HG02678 (cell line): Measurements from ENCODE around the gene FBXW4.

Source experiments
- ATAC-seq: cut with Tn5 transposase; IDR thresholded peaks from one replicate; pipeline ENCODE4 v1.9.1; 2021; ENCODE audit warnings: mild to moderate bottlenecking, moderate library complexity; ENCODE audit not compliant: unreplicated experiment

Gene FBXW4

DNA sequence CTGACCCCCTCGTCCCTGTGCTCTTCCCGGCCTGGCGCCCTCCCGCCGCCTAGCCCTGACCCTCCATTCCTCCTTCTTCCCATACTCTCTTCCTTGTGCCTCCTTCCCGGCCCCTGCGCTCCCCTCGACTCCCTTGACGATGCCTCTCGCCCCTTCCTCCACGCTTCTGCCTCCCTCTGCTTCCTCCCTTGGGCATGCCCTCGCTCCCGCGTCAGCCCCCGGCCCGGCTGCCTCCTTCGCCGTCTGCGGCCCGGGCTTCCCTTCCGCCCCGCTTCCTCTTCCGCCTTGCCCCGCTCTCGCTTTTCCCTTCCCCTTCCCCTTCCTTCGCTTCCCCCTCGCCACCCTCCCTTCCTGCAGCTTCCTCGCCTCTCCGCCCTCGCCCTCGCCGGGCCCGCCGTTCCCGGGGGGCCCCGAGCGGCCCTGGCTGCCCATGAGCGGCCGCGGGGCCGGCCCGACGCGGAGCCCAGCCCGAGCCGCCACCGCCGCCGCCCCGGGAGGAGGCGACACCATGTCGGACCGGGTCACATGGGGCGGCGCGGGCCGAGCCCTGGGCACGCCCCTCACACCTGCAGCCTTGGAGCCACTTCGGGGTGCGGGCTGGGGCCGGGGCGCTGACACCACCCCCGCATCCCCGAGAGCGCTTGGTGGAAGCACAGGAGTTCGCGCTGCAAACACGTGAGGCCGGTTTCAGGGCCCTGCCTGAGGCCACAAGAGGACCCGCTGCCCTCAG is at the start of gene FBXW4:
TSS of gene FBXW4 (minus strand) at position 497 of the 730 bp plus-strand sequence. CDS start at position 432, 65 bp downstream.
- peak; percentile 75 for ATAC-seq

- ATAC-seq = no peak
Observed at GRCh38 chr10:101744267-101744666, 49.3 kb upstream of the FBXW4 start.

- no peak for ATAC-seq
Observed at GRCh38 chr10:101741938-101742337, 47.0 kb upstream of the FBXW4 start.

DNA sequence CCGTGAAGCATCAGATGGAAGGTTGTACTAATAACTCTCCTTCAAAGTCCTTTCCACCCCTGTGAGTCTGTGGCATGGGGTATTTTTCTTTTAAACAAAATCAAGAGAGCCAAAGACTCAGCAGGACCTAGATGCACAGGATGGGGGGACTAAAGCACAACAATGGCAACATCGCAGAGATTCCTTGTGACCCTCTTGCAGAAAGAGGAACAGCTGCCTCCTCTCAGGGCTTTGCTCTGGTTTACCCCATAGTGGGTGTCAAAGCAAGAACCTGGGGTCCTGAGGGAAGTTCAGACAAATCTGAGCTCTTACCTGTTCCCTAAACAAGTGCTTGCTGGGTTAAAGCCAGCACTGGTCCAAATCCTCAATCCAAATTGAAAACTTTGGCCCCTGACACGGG is 41.7 kb upstream of the FBXW4 start:
- no peak for ATAC-seq

- no peak for ATAC-seq
Observed at GRCh38 chr10:101732096-101732495, 37.1 kb upstream of the FBXW4 start.

GRCh38 chr10:101726115-101726387 is 31.1 kb upstream of the FBXW4 start:
- ATAC-seq = no peak

GRCh38 chr10:101725296-101726114 is 30.5 kb upstream of the FBXW4 start:
- ATAC-seq = no peak

DNA sequence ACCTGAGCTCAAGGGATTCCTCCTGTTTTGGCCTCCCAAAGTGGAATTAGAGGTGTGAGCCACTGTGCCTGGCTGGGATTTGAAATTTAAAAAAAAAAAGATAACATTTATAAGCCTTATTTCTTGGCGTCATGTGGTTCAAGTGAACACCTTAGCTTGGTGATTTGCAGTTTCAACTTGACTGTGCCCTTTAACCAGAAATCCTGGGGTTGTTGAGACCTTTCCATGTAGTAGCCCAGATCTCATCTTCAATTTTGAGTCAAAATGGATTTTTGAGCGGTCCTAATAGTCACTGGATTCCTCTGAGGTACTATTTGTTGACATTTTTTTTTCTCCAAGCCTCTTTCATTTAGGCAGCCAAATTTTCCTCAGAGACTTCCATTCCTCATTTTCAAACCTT is 29.5 kb upstream of the FBXW4 start:
- no peak for ATAC-seq

DNA sequence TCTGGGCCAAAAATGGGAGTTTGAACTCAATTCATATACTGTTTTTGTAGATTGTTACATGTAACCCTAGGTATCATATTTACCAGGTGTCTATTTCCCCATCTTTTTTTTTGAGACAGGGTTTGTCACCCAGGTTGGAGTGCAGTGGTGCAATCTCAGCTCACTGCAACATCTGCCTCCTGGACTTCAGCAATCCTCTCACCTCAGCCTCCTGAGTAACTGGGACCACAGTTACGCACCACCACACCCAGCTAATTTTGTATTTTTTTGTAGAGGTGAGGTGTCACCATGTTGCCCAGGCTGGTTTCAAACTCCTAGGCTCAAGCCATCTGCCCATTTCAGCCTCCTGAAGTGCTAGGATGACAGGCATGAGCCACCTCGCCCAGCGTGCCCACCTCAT is 28.2 kb upstream of the FBXW4 start:
- ATAC-seq = no peak

DNA sequence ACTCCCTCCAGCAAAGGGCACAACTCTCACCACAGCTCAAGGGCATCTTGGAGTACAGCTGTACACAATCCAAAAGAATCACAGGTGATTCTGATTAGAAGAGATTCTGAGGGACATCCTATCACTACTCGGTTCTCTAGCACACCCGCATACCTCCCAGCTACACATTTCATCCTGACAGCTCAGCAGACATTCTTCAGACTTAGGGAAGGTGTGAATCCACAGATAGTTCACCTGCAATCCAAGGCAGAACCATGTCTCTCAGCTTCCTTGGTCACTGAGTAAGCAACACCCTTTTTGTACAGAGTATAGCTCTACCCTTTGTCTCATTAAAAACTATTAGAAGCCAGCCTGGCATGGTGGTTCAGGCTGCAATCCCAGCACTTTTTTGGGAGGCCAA is 26.8 kb upstream of the FBXW4 start:
- ATAC-seq = no peak

- ATAC-seq = no peak
Observed at GRCh38 chr10:101720606-101721230, 25.7 kb upstream of the FBXW4 start.

GRCh38 chr10:101718690-101719275 is 23.8 kb upstream of the FBXW4 start:
- ATAC-seq = no peak

- ATAC-seq = no peak
Observed at GRCh38 chr10:101716891-101717659, 22.1 kb upstream of the FBXW4 start.

DNA sequence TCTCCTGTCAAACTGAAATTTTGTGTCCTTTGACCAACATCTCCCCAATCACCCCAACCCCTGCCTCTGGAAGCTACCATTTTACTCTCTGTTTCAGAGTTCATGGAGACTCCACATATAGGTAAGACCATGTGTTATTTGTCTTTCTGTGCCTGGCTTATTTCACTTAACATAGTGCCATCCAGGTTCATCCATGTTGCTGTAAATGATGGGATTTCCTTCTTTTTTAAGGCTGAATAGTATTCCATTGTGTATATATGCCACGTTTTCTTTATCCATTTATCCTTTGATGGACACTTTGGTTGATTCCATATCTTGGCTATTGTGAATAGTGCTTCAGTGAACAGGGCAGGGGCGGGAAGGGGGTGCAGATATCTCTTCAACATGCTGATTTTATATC is 18.0 kb upstream of the FBXW4 start:
- no peak for ATAC-seq

DNA sequence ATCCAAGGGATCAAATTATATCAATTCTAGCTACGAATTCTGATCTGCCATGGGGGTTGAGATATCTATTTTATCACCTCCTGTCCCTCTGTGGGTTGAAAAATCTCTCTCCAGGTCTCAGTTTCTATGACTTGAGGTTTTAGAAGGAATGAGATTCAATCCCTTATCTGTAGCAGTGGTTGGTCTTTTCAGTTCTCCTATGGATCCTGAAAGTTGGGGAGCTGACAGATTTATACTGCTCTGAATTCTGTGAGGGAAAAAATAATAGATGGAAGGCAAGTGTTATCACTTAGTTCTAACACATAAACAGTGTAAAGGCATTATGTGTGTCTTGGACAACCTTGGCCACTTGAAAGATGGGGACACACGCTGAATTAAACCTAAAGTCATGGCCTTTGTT is 15.8 kb upstream of the FBXW4 start:
- no peak for ATAC-seq

DNA sequence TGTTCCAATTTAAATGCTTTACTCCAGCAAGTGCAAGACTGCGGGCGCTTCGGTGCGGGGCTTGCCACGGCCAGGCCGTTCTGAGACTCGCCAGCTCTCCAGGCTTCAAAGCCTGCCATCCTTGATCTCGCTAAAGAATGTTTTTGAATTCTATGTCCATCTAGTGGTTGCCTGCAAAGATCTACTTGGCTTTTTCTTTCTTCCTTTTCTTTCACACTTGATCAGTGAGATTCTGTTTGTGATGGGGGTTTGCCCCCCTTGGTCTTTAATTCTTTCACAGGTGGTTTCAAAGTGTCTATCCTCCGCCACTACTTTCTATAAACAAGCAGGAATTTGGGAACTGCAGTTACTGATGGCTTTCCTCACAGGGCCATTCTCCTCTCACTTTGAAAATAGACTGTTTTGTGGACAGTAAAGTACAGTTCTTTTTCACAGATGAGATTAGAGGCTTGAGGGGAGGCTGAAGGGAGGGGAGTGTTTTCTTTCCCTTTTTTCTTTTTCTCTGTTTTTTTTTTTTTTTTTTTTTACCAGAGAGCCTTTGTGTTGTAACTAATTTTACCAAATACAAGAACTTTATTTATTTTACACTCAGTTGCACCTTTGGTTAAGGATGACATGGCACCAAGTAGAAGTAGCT is 15.2 kb upstream of the FBXW4 start:
- ATAC-seq = no peak

DNA sequence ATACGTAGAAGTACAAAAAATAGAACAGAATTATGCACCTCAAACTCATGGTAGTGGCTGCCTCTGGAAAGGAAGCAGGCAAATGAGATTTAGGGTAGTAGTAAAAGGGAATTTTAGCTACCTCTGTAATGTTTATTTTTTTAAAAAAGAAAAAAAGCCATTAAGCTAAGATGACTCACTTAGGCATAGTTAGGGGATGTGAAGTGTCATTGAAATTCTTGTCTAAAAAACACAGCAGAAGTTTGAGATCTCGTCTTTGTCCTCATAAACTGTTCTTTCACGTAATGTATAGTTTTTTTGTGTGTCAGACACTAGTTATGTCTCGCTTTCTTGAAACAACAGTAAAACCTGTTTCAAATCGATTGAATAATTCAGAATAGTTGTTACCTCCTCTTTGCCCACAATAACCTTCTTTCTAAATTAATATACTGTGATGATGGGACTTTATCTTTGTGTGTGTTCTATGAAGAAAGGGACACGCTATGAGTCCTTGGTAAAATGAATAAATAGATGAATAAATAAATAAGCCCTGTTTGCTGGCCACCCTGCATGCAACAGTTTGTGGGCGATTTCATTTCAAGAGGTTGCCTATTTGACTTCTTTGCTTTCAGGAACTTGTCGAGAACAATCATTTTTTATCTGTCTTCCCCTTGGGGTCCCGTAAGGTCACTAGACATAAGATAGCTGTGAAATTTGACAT is 14.5 kb upstream of the FBXW4 start:
- no peak for ATAC-seq

- ATAC-seq = no peak
Observed at GRCh38 chr10:101708870-101709269, 13.9 kb upstream of the FBXW4 start.

DNA sequence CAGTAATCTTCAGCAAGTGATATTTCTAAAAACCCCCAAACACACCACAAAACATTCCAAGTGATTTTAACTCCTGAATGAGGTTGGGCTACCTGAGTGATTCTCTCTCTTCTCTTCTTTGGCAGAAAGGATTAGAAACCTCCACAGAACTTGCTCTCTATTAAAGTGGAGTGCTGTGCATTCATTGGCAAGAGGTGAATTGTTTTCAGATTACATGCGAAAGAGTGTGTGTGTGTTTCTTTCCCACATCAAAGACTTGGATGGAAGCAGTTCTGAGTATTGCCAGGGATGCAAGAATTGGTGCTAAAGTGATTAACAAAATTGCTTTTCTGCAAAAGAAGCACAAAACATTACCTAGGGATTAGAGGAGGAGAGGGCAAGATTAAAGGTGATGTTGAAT is 13.1 kb upstream of the FBXW4 start:
- ATAC-seq = no peak

GRCh38 chr10:101704331-101704730 is 9.4 kb upstream of the FBXW4 start:
- no peak for ATAC-seq
